MV-4-11 (cell line): ENCODE measurements around the gene GIMD1.

Experiments used
- DNase-seq: peaks from one replicate; lab custom pipeline; 2025; lab: John Stamatoyannopoulos, UW

Gene GIMD1

GRCh38 chr4:106312997-106313522 is 55.5 kb downstream of the GIMD1 start:
- no peak for DNase-seq

- no peak for DNase-seq
Observed at GRCh38 chr4:106312377-106312776, 56.2 kb downstream of the GIMD1 start.
